Epithelial cell of esophagus (primary cell): ENCODE measurements around the gene FAM9C.

Experiments
- DNase-seq: peaks from one replicate; pipeline ENCODE4 v3.0.0; 2010; ENCODE audit warnings: low read depth
- H3K4me3 ChIP-seq: 2 replicates; pipeline ENCODE4 v1.5.1; 2011; ENCODE audit warnings: mild to moderate bottlenecking, low read length, control low read depth
- TF ChIP-seq, protein P1 (sequence below): IDR thresholded peaks from 2 replicates; pipeline ENCODE4 v1.5.1; 2011; ENCODE audit warnings: low read depth, mild to moderate bottlenecking, low read length, control low read depth, inconsistent platforms; ENCODE audit not compliant: insufficient read depth; ENCODE audit errors: missing control alignments

FAM9C gene

DNA sequence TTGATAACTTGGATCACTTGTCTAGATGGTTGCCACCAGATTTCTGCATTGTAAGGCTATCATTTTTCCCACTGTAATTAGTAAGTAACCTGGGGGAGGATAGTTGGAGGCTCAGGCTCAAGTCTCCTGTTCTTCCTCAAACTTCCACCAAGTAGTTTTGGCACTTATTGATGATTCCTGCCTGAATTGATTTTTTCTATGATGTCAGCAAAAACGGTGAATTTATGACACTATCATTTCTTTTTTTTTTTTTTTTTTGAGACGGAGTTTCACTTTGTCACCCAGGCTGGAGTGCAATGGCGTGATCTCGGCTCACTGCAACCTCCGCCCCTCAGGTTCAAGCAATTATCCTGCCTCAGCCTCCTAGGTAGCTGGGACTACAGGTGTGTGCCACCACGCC lies 57.1 kb downstream of the FAM9C start:
- DNase-seq, result no peak
- no peak overlapping the region for H3K4me3 ChIP-seq
- TF ChIP-seq, protein P1, sequence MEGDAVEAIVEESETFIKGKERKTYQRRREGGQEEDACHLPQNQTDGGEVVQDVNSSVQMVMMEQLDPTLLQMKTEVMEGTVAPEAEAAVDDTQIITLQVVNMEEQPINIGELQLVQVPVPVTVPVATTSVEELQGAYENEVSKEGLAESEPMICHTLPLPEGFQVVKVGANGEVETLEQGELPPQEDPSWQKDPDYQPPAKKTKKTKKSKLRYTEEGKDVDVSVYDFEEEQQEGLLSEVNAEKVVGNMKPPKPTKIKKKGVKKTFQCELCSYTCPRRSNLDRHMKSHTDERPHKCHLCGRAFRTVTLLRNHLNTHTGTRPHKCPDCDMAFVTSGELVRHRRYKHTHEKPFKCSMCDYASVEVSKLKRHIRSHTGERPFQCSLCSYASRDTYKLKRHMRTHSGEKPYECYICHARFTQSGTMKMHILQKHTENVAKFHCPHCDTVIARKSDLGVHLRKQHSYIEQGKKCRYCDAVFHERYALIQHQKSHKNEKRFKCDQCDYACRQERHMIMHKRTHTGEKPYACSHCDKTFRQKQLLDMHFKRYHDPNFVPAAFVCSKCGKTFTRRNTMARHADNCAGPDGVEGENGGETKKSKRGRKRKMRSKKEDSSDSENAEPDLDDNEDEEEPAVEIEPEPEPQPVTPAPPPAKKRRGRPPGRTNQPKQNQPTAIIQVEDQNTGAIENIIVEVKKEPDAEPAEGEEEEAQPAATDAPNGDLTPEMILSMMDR, result no peak

DNA sequence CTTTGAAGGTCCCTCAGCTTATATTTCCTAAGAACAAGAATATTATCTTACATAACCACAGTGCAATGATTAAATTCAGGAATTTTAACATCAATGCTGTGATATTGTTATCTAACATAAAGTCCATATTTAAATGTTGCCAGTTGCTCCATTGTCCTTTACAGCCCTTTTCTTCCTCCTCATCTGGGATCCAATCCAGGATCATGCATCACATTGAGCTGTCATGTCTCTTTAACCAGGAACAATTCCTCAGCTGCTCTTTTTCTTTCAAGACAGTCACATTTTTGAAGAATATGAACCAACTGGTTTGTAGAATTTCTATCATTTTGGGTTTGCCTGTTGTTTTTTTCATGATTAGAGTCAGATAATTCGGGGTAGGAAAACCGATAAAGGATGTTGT lies 57.5 kb downstream of the FAM9C start:
- H3K4me3 ChIP-seq, result no peak overlapping the region
- TF ChIP-seq, protein P1, result no peak
- no peak for DNase-seq

DNA sequence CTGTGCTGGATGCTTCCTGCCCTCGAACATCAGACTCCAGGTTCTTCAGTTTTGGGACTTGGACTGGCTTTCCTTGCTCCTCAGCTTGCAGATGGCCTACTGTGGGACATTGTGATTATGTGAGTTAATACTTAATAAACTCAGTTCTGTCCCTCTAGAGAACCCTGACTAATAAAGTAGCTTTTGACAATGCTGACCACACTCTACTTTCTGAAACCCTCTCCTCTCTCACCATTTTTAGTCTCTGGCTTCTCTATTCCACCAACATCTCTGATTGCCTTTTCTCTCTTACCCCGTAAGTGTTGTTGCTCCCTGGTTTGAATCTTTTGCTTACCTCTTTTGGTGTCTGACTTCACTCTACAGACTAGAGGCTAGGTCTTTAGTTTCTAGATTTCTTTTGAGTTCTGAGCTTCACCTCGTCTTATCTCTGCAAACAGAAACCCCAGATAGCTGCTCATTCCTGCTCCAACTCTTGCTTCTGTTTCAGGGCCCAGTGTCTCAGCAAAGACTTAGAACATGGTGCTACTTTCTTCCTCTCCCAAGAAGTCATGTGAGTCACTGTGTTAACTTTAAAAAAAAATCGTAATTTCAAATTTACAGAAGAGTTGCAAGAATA lies 58.1 kb downstream of the FAM9C start:
- DNase-seq, result no peak
- TF ChIP-seq, protein P1, result no peak
- no peak overlapping the region for H3K4me3 ChIP-seq
